GM13977 (cell line): ENCODE data around the gene PROX1.

Experiments
- DNase-seq: peaks from one replicate; pipeline ENCODE4 v3.0.0; 2012; ENCODE audit warnings: low spot score
- in situ Hi-C: fragments of 300-500 bp; cut with MboI; formaldehyde crosslinking; loops from one replicate; pipeline ENCODE4 v1.12.0; 2022; ENCODE audit warnings: low sequenced_read_pairs, low pct_unique_long_range_greater_than_20kb, mixed read lengths, inconsistent platforms; ENCODE audit not compliant: unreplicated experiment
- TF ChIP-seq, protein P1 (sequence below): IDR thresholded peaks from 2 replicates; pipeline ENCODE4 v1.5.1; 2012; ENCODE audit warnings: mild to moderate bottlenecking, control low read depth; ENCODE audit not compliant: insufficient read depth; ENCODE audit errors: extremely low read depth, missing control alignments

PROX1 gene

DNA sequence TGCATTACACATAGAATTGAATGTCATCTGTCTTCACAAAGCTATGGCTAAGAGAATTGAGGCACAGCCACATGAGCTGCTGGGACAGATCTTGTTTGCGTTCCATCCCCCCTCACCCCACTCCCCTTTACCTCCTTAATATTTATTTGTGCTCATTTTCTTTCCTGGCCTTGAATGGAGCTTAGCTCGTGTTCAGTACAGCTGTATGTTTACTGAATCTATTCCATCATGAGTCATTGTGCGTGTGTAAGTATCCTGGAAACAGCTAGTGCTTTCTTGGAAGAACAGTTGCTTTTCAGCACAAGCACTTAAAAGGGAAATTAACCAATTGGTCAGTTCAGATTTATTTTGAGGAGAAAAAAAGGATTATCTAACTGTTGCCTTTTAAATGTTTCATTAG lies 14.7 kb downstream of the PROX1 start:
- TF ChIP-seq, protein P1, sequence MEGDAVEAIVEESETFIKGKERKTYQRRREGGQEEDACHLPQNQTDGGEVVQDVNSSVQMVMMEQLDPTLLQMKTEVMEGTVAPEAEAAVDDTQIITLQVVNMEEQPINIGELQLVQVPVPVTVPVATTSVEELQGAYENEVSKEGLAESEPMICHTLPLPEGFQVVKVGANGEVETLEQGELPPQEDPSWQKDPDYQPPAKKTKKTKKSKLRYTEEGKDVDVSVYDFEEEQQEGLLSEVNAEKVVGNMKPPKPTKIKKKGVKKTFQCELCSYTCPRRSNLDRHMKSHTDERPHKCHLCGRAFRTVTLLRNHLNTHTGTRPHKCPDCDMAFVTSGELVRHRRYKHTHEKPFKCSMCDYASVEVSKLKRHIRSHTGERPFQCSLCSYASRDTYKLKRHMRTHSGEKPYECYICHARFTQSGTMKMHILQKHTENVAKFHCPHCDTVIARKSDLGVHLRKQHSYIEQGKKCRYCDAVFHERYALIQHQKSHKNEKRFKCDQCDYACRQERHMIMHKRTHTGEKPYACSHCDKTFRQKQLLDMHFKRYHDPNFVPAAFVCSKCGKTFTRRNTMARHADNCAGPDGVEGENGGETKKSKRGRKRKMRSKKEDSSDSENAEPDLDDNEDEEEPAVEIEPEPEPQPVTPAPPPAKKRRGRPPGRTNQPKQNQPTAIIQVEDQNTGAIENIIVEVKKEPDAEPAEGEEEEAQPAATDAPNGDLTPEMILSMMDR: no peak
- in situ Hi-C loops: no loop called here
- no peak for DNase-seq

DNA sequence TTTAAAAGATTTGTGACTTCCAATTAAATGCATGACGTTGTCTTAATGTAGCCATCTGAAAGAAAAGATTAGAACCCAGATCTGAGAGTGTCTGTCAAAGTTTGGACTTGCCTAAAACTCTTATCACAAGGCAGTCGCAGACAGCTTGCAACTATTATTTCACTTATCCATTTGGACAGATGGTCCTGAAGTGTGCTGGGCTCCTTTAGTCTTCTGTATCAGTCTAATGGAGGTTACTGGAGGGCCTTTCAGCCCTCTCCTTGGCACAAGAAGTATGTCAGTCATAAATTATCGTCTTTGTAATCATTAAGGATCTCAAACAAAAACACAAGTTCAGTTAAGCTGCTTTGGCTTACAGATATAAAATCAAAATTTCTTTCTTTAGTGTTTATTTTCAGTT lies 15.5 kb downstream of the PROX1 start:
- TF ChIP-seq, protein P1: no peak
- in situ Hi-C loops: no loop called here
- DNase-seq: no peak

DNA sequence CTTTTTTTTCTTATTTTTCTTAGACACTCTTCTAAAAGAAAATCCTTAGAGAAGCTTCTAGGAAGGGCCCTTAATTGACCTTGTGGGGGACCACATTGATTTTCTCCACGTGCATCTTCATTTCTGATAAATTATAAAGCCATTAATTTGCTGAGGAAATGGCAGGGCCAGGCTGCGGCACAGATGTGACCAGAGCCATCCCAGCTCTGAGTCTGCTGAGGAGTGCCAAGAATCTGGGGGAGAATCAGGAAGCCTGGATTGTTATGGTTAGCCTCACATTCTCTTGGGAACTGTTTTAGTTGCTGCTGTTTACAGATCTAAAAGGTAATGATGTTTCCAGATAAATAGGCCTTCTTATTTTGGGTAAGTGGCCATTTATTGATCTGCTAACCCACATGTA lies 16.2 kb downstream of the PROX1 start:
- in situ Hi-C loops: no loop called here
- TF ChIP-seq, protein P1: no peak
- DNase-seq: no peak

DNA sequence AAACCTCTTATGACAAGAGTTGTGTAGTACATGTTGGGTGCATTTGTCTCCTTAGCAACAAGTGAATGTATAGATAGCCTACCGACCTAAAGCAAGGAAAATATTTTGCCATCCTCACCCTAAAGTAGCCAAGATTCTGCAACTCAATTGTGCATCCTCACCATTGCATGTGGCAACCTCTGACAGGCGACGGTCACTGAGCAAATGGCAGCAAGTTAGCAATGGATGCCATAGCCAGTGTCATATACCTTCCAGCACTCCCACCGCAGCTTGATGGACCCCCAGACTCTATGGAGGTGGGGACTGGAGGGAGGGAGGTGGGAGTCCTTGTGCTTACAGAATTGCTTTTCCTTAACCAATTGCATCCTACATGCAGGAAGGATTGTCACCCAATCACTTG lies 17.0 kb downstream of the PROX1 start:
- TF ChIP-seq, protein P1: no peak
- DNase-seq: no peak
- in situ Hi-C loops: no loop called here

DNA sequence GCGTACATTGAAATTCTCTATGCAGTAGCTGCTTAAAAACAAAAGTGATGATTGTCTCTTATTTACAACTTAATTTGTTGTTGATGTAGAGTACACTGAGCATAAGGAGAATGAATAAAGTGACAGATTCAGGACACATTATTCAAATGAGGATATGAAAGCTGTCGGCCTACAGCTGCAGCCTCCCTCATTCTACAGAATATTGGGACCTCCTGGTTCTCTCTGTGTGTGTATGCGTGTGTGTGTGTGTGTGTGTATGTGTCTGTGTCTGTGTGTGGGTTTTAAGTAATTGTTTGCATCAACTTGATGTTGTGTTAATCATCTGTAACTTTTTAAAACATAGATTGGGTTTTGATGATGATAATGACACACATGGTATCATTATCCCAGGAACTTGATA lies 17.9 kb downstream of the PROX1 start:
- no peak for DNase-seq
- TF ChIP-seq, protein P1: no peak
- in situ Hi-C loops: no loop called here

DNA sequence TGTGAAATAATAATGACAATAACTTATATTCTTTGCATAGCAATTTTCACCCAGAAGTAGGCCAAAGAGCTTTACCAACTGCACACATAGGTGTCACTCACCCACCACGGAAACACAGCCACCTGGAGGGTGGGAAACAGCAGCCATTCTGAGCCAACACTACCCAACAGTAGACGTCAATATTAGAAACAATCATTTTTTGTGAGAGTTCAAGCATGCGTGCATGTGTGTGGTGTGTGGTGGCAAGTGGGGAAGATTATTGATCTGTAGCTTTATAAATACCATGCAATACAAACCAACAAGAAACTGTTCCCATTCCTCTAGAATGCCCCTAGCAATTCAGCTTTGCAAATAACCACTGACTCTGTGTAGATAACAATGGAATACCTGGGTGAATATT lies 19.1 kb downstream of the PROX1 start:
- in situ Hi-C loops: no loop called here
- no peak for DNase-seq
- TF ChIP-seq, protein P1: no peak

DNA sequence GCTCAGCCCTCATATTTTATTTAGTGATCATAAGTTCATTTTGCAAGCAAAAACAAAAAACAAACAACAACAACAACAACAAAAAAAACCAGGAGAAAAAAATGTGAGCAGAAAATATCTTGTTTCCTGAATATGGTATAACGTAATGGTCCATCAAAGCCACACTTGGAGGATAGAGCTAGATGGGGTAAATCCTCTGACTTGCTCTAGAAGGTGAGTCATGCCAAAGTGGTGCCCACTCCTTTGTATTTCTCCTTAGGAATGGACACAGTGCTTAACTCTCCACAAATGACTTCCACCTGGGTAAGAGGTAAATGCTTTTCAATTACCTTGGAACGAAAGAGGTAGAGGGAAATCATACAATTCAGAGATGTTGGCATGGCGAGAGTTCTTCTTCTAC lies 20.6 kb downstream of the PROX1 start:
- in situ Hi-C loops: no loop called here
- TF ChIP-seq, protein P1: no peak

More for the DNA sequence above, 20.6 kb downstream of the PROX1 start:
- no peak for DNase-seq
